Measurements from ENCODE around the gene RALGAPA2. TPM values are rescaled to one million over a fixed set of nuclear protein-coding genes. Genes with fewer than 3 reads are reported as not detected.

RALGAPA2 gene
- total and polyA plus RNA-seq, 2 donors (not counting 3 experiments of a cell fraction or from before 2014, with no cell fraction given), result 10.0 to 46.8 TPM

DNA sequence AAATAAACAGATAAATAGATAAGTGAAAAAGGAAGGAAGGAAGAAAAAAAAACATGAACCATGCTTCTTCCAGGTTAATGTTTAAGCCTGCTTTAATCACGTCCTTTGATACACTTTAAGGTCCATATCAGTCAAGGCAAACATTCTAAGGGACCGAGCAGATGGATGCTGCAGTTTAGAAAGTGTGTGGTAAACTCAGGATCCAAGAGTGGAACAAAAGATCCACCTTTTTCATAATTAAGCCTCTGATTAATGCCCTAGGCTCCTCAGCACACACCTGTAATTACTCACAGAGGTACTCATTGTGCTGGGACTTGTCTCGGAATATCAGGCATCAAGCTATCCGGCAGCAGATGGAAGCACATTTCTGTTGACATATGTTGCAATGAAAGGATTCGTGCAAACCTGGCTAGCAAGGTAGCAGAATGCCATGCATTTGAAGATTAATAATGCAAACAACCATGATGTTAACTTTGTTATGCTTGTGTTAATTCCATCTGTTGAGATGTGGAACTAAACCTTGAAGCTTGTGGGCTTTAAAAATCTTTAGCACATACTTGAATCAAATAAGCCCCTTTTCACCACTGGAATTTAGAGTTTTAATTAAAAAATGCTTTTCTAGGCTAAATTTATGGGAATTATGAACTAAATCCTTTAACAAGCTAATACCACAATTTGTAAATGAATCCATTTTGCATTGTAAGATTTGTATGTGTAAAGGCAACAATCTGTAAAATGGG lies 163.7 kb downstream of the RALGAPA2 start:
- DNase-seq (ENCODE audit: low read depth, low spot score) (no peak), FAIRE-seq (no peak)
- H3K9me3 ChIP-seq (replicated peaks; ENCODE audit: control insufficient read depth, insufficient read depth, low read length), result no peaks in the 10 kb centered on the region
- no peaks in the 10 kb centered on the region for H3K79me2 ChIP-seq (ENCODE audit: control insufficient read depth, insufficient read depth, low read length)
- no TSS peak for BruUV-seq (replicated peaks)
- ChIA-PET CTCF (interaction anchor here (1.7 kb wide), 1 partner anchor 46 kb away, joined by 3 read pairs; no protein-coding TSS in a partner anchor), POLR2A (no interaction called here)
- H3K9ac ChIP-seq (replicated peaks; ENCODE audit: extremely low read depth, insufficient read depth, low read length), result no peak overlapping the region
- no peaks in the 10 kb centered on the region for H3K9me1 ChIP-seq (replicated peaks; ENCODE audit: control insufficient read depth, extremely low read depth, insufficient read depth, low read length)
- no peaks in the 10 kb centered on the region for H3K4me1 ChIP-seq (ENCODE audit: control insufficient read depth, extremely low read depth, insufficient read depth, low read length)
- no peak overlapping the region for H2AFZ ChIP-seq (ENCODE audit: low read depth, low read length)
- no peaks in the 10 kb centered on the region for H3K27me3 ChIP-seq (ENCODE audit: control insufficient read depth in 2 of 2, insufficient read depth in 2 of 2, low read length in 2 of 2)
- dilution Hi-C loops (cut with MboI; ENCODE audit: extremely low pct_ligation_motif_present, low sequenced_read_pairs) (no loop called here), intact Hi-C loops (cut with micrococcal nuclease) (no loop called here)
- no peak overlapping the region for H3K4me3 ChIP-seq (replicated peaks in 1 of 3; ENCODE audit: insufficient read depth in 1 of 3, low read depth in 1 of 3, low read length in 3 of 3)
- no peaks in the 10 kb centered on the region for H4K20me1 ChIP-seq (replicated peaks; ENCODE audit: control insufficient read depth, extremely low read depth, insufficient read depth, low read length)
- TF ChIP-seq FOS (IDR thresholded peaks at IDR 0.05; ENCODE audit: borderline replicate concordance, insufficient read depth, low read length) (no peak), MYC (IDR thresholded peaks at IDR 0.05; ENCODE audit: low read depth, low read length) (no peak), POLR2AphosphoS5 (IDR thresholded peaks at IDR 0.05; ENCODE audit: insufficient read depth, low read depth, low read length) (no peak), JUN (IDR thresholded peaks at IDR 0.05; ENCODE audit: borderline replicate concordance, insufficient read depth, insufficient read length, low read depth) (no peak), GATA2 (IDR thresholded peaks at IDR 0.05; ENCODE audit: insufficient read depth, insufficient read length, low read depth, low read length) (no peak), EZH2 (IDR thresholded peaks at IDR 0.05; ENCODE audit: borderline replicate concordance, low read depth, low read length, severe bottlenecking) (no peak), POLR2A (IDR thresholded peaks at IDR 0.05; ENCODE audit: low read depth, low read length) (no peak)
- TF ChIP-seq, protein P1, sequence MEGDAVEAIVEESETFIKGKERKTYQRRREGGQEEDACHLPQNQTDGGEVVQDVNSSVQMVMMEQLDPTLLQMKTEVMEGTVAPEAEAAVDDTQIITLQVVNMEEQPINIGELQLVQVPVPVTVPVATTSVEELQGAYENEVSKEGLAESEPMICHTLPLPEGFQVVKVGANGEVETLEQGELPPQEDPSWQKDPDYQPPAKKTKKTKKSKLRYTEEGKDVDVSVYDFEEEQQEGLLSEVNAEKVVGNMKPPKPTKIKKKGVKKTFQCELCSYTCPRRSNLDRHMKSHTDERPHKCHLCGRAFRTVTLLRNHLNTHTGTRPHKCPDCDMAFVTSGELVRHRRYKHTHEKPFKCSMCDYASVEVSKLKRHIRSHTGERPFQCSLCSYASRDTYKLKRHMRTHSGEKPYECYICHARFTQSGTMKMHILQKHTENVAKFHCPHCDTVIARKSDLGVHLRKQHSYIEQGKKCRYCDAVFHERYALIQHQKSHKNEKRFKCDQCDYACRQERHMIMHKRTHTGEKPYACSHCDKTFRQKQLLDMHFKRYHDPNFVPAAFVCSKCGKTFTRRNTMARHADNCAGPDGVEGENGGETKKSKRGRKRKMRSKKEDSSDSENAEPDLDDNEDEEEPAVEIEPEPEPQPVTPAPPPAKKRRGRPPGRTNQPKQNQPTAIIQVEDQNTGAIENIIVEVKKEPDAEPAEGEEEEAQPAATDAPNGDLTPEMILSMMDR (IDR thresholded peaks at IDR 0.05; ENCODE audit: extremely low read depth in 1 of 2, insufficient read depth in 1 of 2, low read depth in 1 of 2, low read length in 2 of 2), result no peak
- TF ChIP-seq, protein P2, sequence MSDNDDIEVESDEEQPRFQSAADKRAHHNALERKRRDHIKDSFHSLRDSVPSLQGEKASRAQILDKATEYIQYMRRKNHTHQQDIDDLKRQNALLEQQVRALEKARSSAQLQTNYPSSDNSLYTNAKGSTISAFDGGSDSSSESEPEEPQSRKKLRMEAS (IDR thresholded peaks at IDR 0.05; ENCODE audit: insufficient read depth, insufficient read length), result no peak
- no peak overlapping the region for H3K4me2 ChIP-seq (ENCODE audit: insufficient read depth, low read length)
- no peak overlapping the region for H3K27ac ChIP-seq (ENCODE audit: insufficient read depth, low read depth, low read length)
- peaks cover 2 to 11% of the 10 kb centered on the region in 2 experiments for H3K36me3 ChIP-seq (ENCODE audit: control insufficient read depth in 2 of 2, extremely low read depth in 1 of 2, insufficient read depth in 2 of 2, low read length in 2 of 2)

All from endothelial cell of umbilical vein (primary cell).